Right hindlimb (tissue), 1 donor: ENCODE measurements around the gene ROR1.
A peak's percentile ranks its signal among the peaks of the same experiment; 100 is the strongest.

Experiments used
- DNase-seq: peaks from one replicate; pipeline ENCODE4 v3.0.0-alpha.2; 2018

Gene ROR1

GRCh38 chr1:63914706-63915105, 140.9 kb downstream of the ROR1 start:
- no peak for DNase-seq

DNA sequence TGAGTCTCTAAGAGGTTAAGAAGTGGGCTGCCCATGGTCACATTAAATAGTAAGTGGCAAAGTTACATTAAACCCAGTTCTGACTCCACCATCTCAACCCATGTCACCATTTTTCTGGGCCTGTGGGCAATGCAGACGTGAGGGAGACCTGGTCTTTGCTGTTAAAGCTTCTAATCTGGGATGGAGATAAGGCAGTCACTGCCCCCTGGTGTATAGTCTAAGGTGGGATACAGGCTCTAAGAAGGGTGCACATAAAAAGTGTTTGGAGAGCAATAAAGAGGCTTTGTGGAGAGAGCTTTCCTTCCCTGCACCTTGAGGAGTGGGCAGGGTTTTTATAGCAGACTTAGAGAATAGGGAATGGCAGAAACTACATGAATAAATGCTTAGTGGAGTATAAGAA, 141.3 kb downstream of the ROR1 start:
- DNase-seq = no peak

GRCh38 chr1:63916485-63917360, 142.9 kb downstream of the ROR1 start:
- DNase-seq = no peak

GRCh38 chr1:63917571-63918417, 144.0 kb downstream of the ROR1 start:
- peak; percentile 30 for DNase-seq

DNA sequence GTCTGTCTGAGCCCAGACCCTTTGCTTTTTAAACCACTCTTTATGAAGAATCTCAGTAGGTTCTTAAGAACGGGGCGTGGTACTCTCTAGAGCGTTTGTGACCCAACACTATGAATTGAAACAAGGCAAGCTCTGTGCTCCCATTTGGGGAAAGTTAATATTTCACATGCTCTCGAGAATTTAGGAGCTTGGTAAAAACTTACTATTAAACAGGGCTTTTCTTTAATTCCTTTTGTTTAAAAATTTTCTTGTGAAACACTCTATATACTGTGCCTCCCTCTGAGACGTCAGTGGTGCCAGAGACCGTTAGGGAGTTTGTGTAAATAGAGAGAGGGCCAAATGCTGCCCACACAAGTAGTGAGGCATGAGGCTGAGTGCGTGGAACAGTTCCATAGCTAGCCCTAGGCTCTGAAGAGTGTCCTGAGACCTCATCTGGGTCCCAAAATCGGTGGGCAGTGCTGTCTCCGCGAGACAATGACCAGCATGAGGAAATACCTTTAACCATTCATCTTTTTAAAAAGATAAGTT, 144.7 kb downstream of the ROR1 start:
- no peak for DNase-seq

DNA sequence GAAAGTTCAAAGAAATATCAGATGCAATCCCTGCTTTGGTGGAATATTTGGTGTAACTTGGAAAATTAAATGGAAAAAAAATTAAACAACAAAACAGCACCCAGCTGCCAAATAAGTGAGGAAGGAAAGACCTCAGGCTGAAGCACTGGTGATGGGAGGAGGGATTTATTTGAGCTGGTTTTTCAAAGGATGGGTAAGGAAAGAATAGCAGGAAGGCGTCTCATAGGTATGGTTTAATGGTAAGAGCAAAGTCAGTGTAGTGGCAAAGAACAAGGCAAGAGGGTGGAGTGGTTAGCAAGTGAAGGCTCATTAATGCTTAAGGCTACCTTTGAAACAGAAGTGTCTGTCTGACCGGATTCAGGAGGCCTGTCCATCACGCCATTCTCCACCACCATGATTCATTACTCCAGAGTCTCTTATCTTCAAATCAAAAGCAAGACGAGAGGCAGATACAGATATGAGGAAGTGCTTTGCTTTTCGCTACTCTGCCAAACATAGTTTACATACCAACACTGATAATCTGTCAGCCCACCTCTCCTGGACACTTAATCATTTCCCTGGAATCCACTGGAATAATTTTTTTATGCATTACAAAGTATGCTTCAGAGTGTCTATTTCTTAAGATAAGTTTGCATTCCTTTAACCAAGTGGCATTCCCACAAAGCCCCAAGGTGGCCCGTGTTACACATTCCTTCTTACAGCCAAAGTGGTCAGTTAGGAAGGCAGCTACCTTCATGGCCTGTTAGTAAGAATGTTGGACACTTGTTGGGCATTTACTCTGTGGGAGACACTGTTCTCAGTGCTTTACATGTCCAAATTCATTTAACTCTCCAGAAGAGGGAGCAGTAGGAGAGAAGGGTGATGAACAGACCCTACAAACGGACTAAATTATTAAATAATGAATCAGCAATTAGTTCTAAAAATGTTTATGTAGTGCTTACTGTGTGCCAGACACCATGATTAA, 146.6 kb downstream of the ROR1 start:
- DNase-seq = no peak

- DNase-seq = no peak
These were observed 147.5 kb downstream of the ROR1 start for GRCh38 chr1:63921359-63921758.

DNA sequence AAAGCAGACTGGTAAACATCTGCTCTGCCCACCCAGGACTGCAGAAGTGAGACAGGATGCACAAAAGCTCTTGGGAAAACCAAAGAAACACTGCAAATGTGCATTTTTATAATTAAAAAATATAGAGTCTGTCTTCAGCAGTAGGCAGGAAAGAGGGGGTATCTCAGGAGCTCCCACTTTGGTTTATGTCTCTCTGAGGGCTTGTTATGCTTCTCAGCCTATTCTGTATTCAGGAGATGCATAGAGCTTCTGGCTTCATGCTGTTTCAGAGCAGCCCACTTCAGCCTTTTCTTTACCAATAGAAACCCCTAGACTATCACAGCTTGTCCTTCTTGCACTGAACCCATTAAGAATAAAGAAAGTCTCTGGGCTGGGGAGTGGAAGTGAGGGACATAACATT, 148.0 kb downstream of the ROR1 start:
- DNase-seq = no peak

DNA sequence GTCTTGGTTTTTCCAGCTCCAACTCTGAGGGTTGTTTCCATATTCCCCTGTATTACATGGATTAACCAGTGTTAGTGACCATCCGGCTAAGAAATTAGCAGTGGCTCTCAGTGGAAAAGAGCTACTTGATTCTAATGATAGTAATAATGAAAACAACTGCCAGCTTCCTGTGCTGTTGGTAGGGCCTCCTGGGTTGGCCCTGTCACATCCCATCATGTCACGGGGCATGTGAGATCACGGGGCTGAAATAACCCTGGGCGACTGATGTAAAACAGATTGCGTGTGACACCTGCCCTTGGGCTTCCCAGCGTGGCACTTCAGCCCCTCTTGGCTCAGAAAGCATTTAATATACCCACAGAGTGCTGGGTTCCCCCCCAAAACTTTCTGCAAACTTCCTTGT, 149.0 kb downstream of the ROR1 start:
- no peak for DNase-seq

DNA sequence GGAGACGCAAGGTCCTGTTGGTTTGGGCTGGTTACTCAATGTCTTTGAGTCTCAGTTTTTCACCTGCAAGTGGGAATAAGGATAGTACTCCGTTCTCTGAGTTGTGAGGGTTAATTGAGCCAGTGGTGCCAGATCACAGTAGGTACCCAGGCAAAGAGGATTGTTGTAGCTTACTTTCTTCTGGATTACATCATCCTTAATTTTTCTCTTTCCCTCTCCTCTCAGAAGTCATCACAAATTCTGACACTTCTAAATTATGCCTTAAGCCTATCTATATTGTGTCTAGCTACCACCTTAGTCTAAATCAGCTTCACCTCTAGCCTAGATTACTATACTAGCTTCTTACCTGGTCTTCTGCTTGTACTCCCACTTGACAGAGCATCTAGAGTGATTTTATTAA, 149.5 kb downstream of the ROR1 start:
- no peak for DNase-seq

DNA sequence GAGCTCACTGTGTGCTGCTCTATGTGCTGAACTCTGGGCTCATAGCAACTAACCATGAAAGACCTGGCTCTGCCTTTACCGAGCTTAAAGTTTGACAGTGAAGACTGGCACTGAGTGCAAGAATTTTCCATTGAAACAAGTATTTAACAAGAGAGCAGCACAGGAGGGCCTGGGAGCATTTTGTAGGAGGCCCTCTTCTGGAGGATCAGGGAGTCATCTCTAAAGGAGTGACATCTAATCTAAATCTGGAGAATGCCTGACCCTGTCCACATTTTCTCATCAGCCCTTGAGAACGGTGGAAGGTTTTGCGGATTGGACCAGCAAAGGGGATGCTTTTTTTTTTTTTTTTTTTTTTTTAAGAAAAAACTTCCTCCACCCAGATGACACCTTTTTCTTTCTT, 150.8 kb downstream of the ROR1 start:
- DNase-seq = no peak

GRCh38 chr1:63928186-63929105, 154.6 kb downstream of the ROR1 start:
- DNase-seq = peak; percentile 64

DNA sequence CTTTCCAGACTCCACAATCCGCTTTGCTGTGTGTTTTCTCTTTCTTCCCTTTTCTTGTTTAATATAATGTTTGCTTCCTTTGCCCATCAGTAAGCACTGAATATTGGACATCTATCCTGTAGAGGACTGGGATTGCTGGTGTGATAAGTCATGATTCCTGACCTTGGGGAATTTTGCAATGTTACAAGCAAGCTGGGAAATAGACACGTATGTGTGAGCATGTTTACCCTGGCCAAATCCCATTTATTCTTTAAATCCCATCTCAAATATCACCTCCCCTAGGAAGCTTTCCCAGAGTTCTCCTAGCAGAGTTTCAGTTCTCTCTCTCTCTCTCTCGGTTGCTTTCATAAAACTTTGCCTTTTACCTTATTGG, 155.3 kb downstream of the ROR1 start:
- no peak for DNase-seq

DNA sequence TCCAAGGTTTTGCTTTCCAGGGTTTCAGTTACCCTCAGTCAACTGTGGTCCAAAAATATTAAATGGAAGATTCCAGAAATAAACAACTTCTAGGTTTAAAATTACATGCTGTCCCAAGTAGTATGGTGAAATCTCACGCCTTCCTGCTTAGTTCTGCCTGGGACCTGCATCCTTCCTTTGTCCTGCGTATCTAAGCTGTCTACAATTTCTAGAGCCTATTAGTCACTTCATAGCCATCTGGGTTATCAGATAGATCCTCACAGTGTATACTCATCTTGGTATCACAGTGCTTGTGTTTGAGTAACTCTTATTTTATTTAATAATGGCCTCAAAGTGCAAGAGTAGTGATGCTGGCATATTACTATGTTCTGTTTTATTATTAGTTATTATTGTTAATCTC, 157.7 kb downstream of the ROR1 start:
- DNase-seq = no peak

GRCh38 chr1:63934697-63935096, 160.9 kb downstream of the ROR1 start:
- no peak for DNase-seq

DNA sequence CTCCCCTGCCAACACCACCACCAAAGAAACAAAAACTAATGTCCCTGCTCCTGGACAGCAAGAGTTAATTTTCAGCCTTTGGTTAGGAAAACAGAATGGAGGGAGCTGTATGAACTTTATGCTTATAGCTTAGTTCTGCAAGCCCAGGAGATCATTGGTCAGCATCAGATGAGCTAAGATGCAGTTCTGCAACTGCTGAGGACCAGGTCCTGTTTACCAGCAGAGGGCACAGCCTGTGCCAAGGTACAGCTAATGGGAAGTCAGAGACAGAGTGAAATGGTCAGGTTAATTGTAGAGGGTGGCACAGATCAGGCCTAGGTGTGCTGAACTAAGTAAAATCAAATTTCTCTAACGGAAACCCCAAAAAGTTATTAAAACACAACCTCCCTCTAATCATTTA, 161.3 kb downstream of the ROR1 start:
- DNase-seq = no peak

DNA sequence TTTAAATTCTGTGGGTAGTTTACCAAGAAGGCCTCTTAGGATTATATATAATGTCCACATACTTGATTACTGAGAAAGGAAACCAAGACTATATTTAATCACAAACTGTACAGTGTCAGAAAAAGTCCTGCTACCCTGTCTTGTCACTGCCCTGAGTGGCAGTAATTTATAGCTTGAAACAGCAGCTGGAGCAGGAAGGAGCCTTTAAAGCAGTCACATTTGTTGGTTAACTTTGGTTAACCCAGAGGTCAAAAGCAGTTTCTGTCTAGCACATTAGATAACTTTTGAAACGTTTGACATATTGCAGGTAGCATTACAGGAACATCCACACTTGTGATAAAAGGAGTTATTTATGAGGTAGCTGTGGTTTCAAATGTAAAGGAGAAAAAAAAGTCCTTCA, 161.7 kb downstream of the ROR1 start:
- no peak for DNase-seq

GRCh38 chr1:63936276-63936675, 162.5 kb downstream of the ROR1 start:
- no peak for DNase-seq

GRCh38 chr1:63936801-63937200, 163.0 kb downstream of the ROR1 start:
- DNase-seq = no peak

- no peak for DNase-seq
These were observed 163.7 kb downstream of the ROR1 start for GRCh38 chr1:63937461-63938022.

GRCh38 chr1:63940440-63940839, 166.6 kb downstream of the ROR1 start:
- no peak for DNase-seq
